ENCODE results near the gene BDH1. TPM values are rescaled to one million over a fixed set of nuclear protein-coding genes. Genes with fewer than 3 reads are reported as not detected.
"Not testable (repeated sequence)": the region's sequence is repeated elsewhere in the genome, so short reads cannot be mapped to it uniquely, and the experiment has no call there.

The BDH1 gene
- polyA plus RNA-seq, 1 of the 3 experiments (the other 2 are of a cell fraction) = 19.8 TPM

- Histone ChIP-seq H3K4me3 (ENCODE audit: low read depth in 2 of 2, low read length in 1 of 2) (no peak overlapping the region), H3K36me3 (replicated peaks in 1 of 2; ENCODE audit: control insufficient read depth in 1 of 2, insufficient read depth in 2 of 2, low read length in 1 of 2) (no peaks in the 10 kb centered on the region), H4K20me1 (ENCODE audit: insufficient read depth) (no peaks in the 10 kb centered on the region), H3K79me2 (ENCODE audit: insufficient read depth) (no peaks in the 10 kb centered on the region), H2AFZ (ENCODE audit: low read depth) (no peak overlapping the region), H3K4me1 (ENCODE audit: control insufficient read depth in 1 of 2, insufficient read depth in 2 of 2, low read depth in 1 of 2, low read length in 1 of 2) (no peaks in the 10 kb centered on the region; a peak in 1 of 4 replicates), H3K4me2 (no peak overlapping the region), H3K27ac (ENCODE audit: low read depth in 2 of 2, low read length in 1 of 2) (no peak overlapping the region), H3K9ac (no peak overlapping the region), H3K9me2 (no peaks in the 10 kb centered on the region), H3K9me3 (no peaks in the 10 kb centered on the region), H3F3A (replicated peaks; ENCODE audit: insufficient read depth) (no peaks in the 10 kb centered on the region), H3K27me3 (ENCODE audit: insufficient read depth) (no peaks in the 10 kb centered on the region; the same call in 1 of the 2 replicates)
- ChIA-PET CTCF (interaction anchor here (1.3 to 3.1 kb wide), 3 partner anchors 13 to 26 kb away, joined by 3 to 13 read pairs (median 7); no protein-coding TSS in a partner anchor), POLR2A (no interaction called here)
- no peak for DNase-seq
- TF ChIP-seq, protein P1, sequence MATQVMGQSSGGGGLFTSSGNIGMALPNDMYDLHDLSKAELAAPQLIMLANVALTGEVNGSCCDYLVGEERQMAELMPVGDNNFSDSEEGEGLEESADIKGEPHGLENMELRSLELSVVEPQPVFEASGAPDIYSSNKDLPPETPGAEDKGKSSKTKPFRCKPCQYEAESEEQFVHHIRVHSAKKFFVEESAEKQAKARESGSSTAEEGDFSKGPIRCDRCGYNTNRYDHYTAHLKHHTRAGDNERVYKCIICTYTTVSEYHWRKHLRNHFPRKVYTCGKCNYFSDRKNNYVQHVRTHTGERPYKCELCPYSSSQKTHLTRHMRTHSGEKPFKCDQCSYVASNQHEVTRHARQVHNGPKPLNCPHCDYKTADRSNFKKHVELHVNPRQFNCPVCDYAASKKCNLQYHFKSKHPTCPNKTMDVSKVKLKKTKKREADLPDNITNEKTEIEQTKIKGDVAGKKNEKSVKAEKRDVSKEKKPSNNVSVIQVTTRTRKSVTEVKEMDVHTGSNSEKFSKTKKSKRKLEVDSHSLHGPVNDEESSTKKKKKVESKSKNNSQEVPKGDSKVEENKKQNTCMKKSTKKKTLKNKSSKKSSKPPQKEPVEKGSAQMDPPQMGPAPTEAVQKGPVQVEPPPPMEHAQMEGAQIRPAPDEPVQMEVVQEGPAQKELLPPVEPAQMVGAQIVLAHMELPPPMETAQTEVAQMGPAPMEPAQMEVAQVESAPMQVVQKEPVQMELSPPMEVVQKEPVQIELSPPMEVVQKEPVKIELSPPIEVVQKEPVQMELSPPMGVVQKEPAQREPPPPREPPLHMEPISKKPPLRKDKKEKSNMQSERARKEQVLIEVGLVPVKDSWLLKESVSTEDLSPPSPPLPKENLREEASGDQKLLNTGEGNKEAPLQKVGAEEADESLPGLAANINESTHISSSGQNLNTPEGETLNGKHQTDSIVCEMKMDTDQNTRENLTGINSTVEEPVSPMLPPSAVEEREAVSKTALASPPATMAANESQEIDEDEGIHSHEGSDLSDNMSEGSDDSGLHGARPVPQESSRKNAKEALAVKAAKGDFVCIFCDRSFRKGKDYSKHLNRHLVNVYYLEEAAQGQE (IDR thresholded peaks at IDR 0.05; ENCODE audit: low read depth, low read length) = no peak
- TF ChIP-seq SIN3A (IDR thresholded peaks at IDR 0.05; ENCODE audit: borderline replicate concordance, low read depth, low read length) (no peak), YY1 (IDR thresholded peaks at IDR 0.05; ENCODE audit: low read depth) (no peak), RFX5 (IDR thresholded peaks at IDR 0.05; ENCODE audit: low read length) (no peak), GATA2 (CRISPR knock-in tag; IDR thresholded peaks at IDR 0.05) (no peak), CTCF (IDR thresholded peaks at IDR 0.05) (no peak), FOXJ3 (CRISPR knock-in tag; IDR thresholded peaks at IDR 0.05) (no peak), MXI1 (IDR thresholded peaks at IDR 0.05; ENCODE audit: low read depth, low read length) (no peak), ELF1 (IDR thresholded peaks at IDR 0.05) (no peak), TAF1 (IDR thresholded peaks at IDR 0.05; ENCODE audit: borderline replicate concordance, low read depth, low read length) (no peak), IRF3 (IDR thresholded peaks at IDR 0.05; ENCODE audit: low read depth, low read length) (no peak), EP300 (IDR thresholded peaks at IDR 0.05; ENCODE audit: borderline replicate concordance in 1 of 2, low read depth in 1 of 2, low read length in 1 of 2) (no peak), TEAD4 (IDR thresholded peaks at IDR 0.05; ENCODE audit: borderline replicate concordance, insufficient read depth) (no peak), FOXM1 (IDR thresholded peaks at IDR 0.05; ENCODE audit: low read depth) (no peak), MAX (IDR thresholded peaks at IDR 0.05; ENCODE audit: low read depth) (no peak)
- TF ChIP-seq, protein P2, sequence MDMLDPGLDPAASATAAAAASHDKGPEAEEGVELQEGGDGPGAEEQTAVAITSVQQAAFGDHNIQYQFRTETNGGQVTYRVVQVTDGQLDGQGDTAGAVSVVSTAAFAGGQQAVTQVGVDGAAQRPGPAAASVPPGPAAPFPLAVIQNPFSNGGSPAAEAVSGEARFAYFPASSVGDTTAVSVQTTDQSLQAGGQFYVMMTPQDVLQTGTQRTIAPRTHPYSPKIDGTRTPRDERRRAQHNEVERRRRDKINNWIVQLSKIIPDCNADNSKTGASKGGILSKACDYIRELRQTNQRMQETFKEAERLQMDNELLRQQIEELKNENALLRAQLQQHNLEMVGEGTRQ (IDR thresholded peaks at IDR 0.05; ENCODE audit: borderline replicate concordance, low read depth, low read length) = no peak
- TF ChIP-seq, protein P3, sequence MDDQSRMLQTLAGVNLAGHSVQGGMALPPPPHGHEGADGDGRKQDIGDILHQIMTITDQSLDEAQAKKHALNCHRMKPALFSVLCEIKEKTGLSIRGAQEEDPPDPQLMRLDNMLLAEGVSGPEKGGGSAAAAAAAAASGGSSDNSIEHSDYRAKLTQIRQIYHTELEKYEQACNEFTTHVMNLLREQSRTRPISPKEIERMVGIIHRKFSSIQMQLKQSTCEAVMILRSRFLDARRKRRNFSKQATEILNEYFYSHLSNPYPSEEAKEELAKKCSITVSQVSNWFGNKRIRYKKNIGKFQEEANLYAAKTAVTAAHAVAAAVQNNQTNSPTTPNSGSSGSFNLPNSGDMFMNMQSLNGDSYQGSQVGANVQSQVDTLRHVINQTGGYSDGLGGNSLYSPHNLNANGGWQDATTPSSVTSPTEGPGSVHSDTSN (IDR thresholded peaks at IDR 0.05) = no peak
- 53% methylated on average over 6 of the region's 6 CpGs for WGBS (ENCODE audit: low lambda C conversion rate)
Observed at GRCh38 chr3:197573048-197573767, 17.4 kb upstream of the BDH1 start.

DNA sequence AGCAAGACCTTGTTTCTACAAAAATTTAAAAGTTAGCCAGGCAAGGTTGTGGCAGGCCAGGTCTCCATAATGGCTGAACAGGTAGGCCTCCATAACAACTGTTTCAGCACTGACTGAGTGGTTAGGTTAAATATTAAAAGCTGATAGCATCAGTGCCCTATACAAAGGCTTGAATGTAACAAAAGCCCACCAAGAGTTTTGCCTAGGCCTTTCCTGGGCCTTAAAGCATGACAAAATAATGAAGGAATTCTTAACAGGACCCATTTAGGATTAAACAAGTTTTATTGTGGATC, 16.1 kb upstream of the BDH1 start:
- POLR2A ChIA-PET; H3K27ac ChIP-seq (ENCODE audit: low read depth in 2 of 2, low read length in 1 of 2); H3K27me3 ChIP-seq (ENCODE audit: insufficient read depth); H3K4me2 ChIP-seq; DNase-seq; H3K9me3 ChIP-seq; H4K20me1 ChIP-seq (ENCODE audit: insufficient read depth); H3K9me2 ChIP-seq; H3K4me3 ChIP-seq (ENCODE audit: low read depth in 2 of 2, low read length in 1 of 2); H3K4me1 ChIP-seq (ENCODE audit: control insufficient read depth in 1 of 2, insufficient read depth in 2 of 2, low read depth in 1 of 2, low read length in 1 of 2); H2AFZ ChIP-seq (ENCODE audit: low read depth); H3K79me2 ChIP-seq (ENCODE audit: insufficient read depth); H3F3A ChIP-seq (replicated peaks; ENCODE audit: insufficient read depth); H3K36me3 ChIP-seq (replicated peaks in 1 of 2; ENCODE audit: control insufficient read depth in 1 of 2, insufficient read depth in 2 of 2, low read length in 1 of 2); H3K9ac ChIP-seq: not testable (repeated sequence)
- CTCF ChIA-PET = interaction anchor here (1.3 kb wide), 1 partner anchor 27 kb away, joined by 7 read pairs; no protein-coding TSS in a partner anchor

Data from SK-N-SH (cell line).